AG08395 (cell line): ENCODE measurements around the gene CAP2.
"Not testable (repeated sequence)": the region's sequence is repeated elsewhere in the genome, so short reads cannot be mapped to it uniquely, and the experiment has no call there.

Source experiments
- DNase-seq: peaks from one replicate; pipeline ENCODE4 v3.0.0; 2012; ENCODE audit warnings: mixed read lengths, low spot score

CAP2 gene

GRCh38 chr6:17397764-17398194 lies 4.4 kb downstream of the CAP2 start:
- DNase-seq: no peak

- not testable (repeated sequence) for DNase-seq
These were observed 12.0 kb downstream of the CAP2 start for GRCh38 chr6:17405181-17405943.

GRCh38 chr6:17405944-17406245 lies 12.5 kb downstream of the CAP2 start:
- DNase-seq: no peak

GRCh38 chr6:17408081-17408480 lies 14.7 kb downstream of the CAP2 start:
- DNase-seq: no peak

- DNase-seq: no peak
These were observed 16.9 kb downstream of the CAP2 start for GRCh38 chr6:17410281-17410680.

- DNase-seq: peak; percentile 24
These were observed 19.9 kb downstream of the CAP2 start for GRCh38 chr6:17413313-17413750.

- DNase-seq: not testable (repeated sequence)
These were observed 21.0 kb downstream of the CAP2 start for GRCh38 chr6:17414395-17414794.

GRCh38 chr6:17415321-17415720 lies 21.9 kb downstream of the CAP2 start:
- DNase-seq: no peak

- no peak for DNase-seq
These were observed 23.4 kb downstream of the CAP2 start for GRCh38 chr6:17416806-17417205.

- peak; percentile 92 for DNase-seq
These were observed 24.4 kb downstream of the CAP2 start for GRCh38 chr6:17417817-17418216.

GRCh38 chr6:17418281-17419188 lies 25.1 kb downstream of the CAP2 start:
- DNase-seq: peak; percentile 49

GRCh38 chr6:17419189-17419575 lies 25.8 kb downstream of the CAP2 start:
- DNase-seq: no peak

GRCh38 chr6:17420368-17420767 lies 27.0 kb downstream of the CAP2 start:
- no peak for DNase-seq

GRCh38 chr6:17421406-17421805 lies 28.0 kb downstream of the CAP2 start:
- no peak for DNase-seq

- no peak for DNase-seq
These were observed 29.6 kb downstream of the CAP2 start for GRCh38 chr6:17423026-17423425.

GRCh38 chr6:17427062-17427461 lies 33.7 kb downstream of the CAP2 start:
- no peak for DNase-seq

- no peak for DNase-seq
These were observed 34.2 kb downstream of the CAP2 start for GRCh38 chr6:17427617-17428016.

GRCh38 chr6:17428595-17429120 lies 35.3 kb downstream of the CAP2 start:
- DNase-seq: not testable (repeated sequence)

- no peak for DNase-seq
These were observed 36.1 kb downstream of the CAP2 start for GRCh38 chr6:17429383-17430061.

- DNase-seq: peak; percentile 66
These were observed 38.2 kb downstream of the CAP2 start for GRCh38 chr6:17431581-17431980.

- DNase-seq: no peak
These were observed 39.0 kb downstream of the CAP2 start for GRCh38 chr6:17432356-17432755.

- DNase-seq: no peak
These were observed 46.0 kb downstream of the CAP2 start for GRCh38 chr6:17439243-17439993.
